Measurements from ENCODE around the gene IDNK.
A peak's percentile ranks its signal among the peaks of the same experiment; 100 is the strongest.
"Not testable (repeated sequence)": the region's sequence is repeated elsewhere in the genome, so short reads cannot be mapped to it uniquely, and the experiment has no call there.

Gene IDNK

DNA sequence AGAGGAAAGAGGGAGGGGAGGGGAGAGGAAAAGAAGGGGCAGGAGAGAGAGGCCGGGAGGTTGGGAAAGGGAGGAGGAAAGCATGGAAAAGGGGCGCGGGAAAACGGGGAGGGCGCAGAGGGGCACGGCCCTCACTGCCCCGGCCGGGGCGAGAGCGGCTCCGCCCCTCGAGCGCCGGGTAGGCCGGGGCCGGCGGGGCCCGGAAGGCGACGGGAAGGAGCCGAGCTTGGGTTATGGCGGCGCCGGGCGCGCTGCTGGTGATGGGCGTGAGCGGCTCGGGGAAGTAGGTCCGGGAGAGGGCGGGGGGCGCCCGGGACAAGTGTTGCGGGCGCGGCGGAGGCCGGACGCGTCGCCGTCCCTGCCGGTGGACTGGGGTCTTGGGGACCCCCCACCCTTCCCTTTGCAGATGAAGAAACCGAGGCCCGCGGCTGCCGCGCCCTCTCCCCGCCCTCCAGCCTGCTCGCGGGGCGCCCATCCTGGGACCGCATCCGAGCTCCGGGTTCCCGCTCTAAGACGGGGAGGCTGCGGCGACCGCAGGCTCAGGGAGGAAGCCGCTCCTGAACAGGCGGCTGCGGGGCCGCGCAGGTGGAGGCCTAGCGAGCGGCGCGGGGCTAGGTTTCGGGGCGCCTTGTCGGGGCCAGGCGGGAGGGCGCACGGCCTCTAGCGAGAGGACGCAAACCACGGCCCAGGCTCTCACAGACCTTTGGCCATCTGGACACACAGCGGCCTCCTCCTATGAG lies at the start of gene IDNK:
Gene IDNK (plus strand): TSS at position 205 of the 740 bp plus-strand sequence. CDS start 29 bp downstream, at position 234.
- peaks cover 13% of the 10 kb centered on the region for H3K4me1 ChIP-seq (ENCODE audit: control insufficient read depth, insufficient read depth, low read length)
- no peaks in the 10 kb centered on the region for H3K27me3 ChIP-seq (ENCODE audit: control insufficient read depth, insufficient read depth, low read length)
- H3K4me3 ChIP-seq (ENCODE audit: low read depth, low read length), result peak within 1 kb of the TSS; percentile 62
- H3K27ac ChIP-seq (ENCODE audit: low read depth, low read length), result peak within 1 kb of the TSS; percentile 35; the same call in 1 of the 2 replicates
- no peaks in the 10 kb centered on the region for H3K36me3 ChIP-seq (ENCODE audit: control insufficient read depth, insufficient read depth, low read length)
- no peaks in the 10 kb centered on the region for H3K9me3 ChIP-seq (ENCODE audit: control insufficient read depth, insufficient read depth, low read depth, low read length)
- peak within 1 kb of the TSS; percentile 82 for H3K9ac ChIP-seq (ENCODE audit: low read length)

DNA sequence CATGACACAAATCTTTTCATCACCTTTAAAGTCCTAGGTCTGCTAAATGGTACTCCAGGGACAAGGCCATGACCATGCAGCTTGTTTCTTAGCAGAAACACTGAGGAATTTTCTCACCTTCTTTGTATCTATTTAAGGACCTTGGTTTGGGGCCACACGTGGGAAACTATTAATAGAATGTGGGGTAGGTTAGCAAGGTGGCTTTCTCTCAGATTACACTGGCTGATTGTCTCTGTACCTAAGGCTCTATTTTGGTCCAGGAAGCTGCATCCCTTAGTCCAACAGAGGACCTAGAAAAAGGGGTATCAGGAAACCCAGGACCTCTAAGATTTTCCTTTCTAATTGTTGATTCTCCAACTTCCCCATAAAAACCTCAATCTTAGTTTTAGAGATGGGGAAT lies 48.5 kb upstream of the IDNK start:
- H3K4me1 ChIP-seq (ENCODE audit: control insufficient read depth, insufficient read depth, low read length), result no peaks in the 10 kb centered on the region
- no peaks in the 10 kb centered on the region for H3K27me3 ChIP-seq (ENCODE audit: control insufficient read depth, insufficient read depth, low read length)
- no peaks in the 10 kb centered on the region for H3K36me3 ChIP-seq (ENCODE audit: control insufficient read depth, insufficient read depth, low read length)
- no peak overlapping the region for H3K27ac ChIP-seq (ENCODE audit: low read depth, low read length)
- no peaks in the 10 kb centered on the region for H3K9me3 ChIP-seq (ENCODE audit: control insufficient read depth, insufficient read depth, low read depth, low read length)
- H3K9ac ChIP-seq (ENCODE audit: low read length), result no peak overlapping the region
- no peak overlapping the region for H3K4me3 ChIP-seq (ENCODE audit: low read depth, low read length)

DNA sequence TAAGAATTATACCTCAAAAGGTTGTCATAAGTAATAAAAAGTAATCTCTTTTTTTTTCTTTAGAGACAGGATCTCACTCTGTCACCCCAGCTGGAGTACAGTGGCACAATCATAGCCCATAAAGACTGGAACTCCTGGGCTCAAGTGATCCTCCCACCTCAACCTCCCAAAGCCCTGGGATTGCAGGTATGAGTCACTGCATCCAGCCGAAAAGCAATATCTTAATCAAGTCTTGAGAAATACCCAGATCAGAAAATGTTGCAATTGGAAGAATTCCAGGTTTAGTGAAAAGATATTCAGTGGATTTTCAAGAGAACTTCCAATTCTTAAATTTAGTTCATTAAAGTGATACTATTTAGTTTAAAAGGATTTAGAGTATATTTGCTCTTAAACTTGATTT lies 40.9 kb upstream of the IDNK start:
- Histone ChIP-seq H3K4me3 (ENCODE audit: low read depth, low read length) (no peak overlapping the region), H3K27me3 (ENCODE audit: control insufficient read depth, insufficient read depth, low read length) (no peaks in the 10 kb centered on the region), H3K9ac (ENCODE audit: low read length) (no peak overlapping the region), H3K36me3 (ENCODE audit: control insufficient read depth, insufficient read depth, low read length) (no peaks in the 10 kb centered on the region), H3K27ac (ENCODE audit: low read depth, low read length) (no peak overlapping the region), H3K9me3 (ENCODE audit: control insufficient read depth, insufficient read depth, low read depth, low read length) (no peaks in the 10 kb centered on the region), H3K4me1 (ENCODE audit: control insufficient read depth, insufficient read depth, low read length) (0 out of 2 replicates have a peak, but pooled peaks cover 2% of the 10 kb centered on the region)

DNA sequence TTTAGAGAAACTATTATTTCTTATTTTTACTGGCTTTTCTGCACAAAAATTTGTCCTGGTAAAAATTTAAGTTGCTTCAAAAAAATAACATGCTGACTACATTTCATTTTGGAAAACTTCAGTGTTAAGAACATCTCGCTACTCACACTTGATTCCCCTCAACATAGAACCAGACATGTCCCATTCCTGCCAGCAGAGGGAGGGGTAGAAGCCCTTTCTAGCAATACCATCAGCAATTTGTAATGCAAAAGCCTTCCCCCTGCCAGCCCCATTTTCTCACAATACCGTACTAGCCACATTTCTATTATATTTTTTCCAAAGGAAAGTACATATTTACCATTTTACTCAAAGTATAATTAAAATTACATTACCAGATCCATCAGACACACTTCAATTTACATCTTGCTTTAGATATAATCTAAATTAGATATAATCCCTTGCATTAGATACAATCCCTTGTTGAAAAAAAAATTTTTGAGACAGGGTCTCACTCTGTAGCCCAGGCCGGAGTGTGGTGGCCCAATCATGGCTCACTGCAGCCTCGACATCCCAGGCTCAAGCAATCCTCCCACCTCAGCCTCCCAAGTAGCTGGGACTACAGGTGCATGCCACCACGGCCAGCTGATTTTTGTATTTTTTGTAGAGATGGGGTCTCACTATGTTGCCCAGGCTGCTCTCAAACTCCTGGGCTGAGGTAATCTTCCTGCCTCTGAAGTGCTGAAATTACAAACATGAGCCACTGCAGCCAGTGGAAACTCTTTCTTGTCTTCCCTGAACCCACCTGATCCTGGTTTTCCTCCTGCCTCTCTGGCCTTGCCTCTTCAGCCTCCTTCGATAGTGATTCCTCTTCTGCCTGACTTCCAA lies 39.6 kb upstream of the IDNK start:
- Histone ChIP-seq H3K4me3 (ENCODE audit: low read depth, low read length) (no peak overlapping the region), H3K9me3 (ENCODE audit: control insufficient read depth, insufficient read depth, low read depth, low read length) (no peaks in the 10 kb centered on the region), H3K36me3 (ENCODE audit: control insufficient read depth, insufficient read depth, low read length) (no peaks in the 10 kb centered on the region), H3K9ac (ENCODE audit: low read length) (no peak overlapping the region), H3K4me1 (ENCODE audit: control insufficient read depth, insufficient read depth, low read length) (0 out of 2 replicates have a peak, but pooled peaks cover 2% of the 10 kb centered on the region), H3K27me3 (ENCODE audit: control insufficient read depth, insufficient read depth, low read length) (no peaks in the 10 kb centered on the region), H3K27ac (ENCODE audit: low read depth, low read length) (no peak overlapping the region)

DNA sequence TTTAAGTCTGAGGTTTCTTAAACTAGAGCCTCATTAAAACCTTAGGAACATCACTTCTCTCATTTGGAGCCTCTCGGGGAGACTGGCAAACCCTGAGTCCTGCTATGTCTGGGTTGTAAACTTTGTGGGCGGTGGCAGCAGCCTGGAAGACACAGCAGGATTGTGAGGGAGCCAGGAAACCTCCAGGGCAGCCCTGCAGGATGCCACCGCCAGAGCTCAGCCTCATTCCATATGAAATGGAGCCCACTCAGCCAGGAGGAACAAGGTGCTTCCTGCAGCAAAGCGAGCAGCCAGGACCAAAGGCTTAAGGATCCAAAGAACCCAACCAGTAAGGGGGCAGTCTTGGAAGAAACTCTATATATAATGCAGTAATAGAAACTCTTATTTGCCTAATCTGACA lies 37.9 kb upstream of the IDNK start:
- Histone ChIP-seq H3K9me3 (ENCODE audit: control insufficient read depth, insufficient read depth, low read depth, low read length) (no peaks in the 10 kb centered on the region), H3K27ac (ENCODE audit: low read depth, low read length) (no peak overlapping the region), H3K4me3 (ENCODE audit: low read depth, low read length) (no peak overlapping the region), H3K27me3 (ENCODE audit: control insufficient read depth, insufficient read depth, low read length) (no peaks in the 10 kb centered on the region), H3K9ac (ENCODE audit: low read length) (no peak overlapping the region), H3K36me3 (ENCODE audit: control insufficient read depth, insufficient read depth, low read length) (no peaks in the 10 kb centered on the region), H3K4me1 (ENCODE audit: control insufficient read depth, insufficient read depth, low read length) (0 out of 2 replicates have a peak, but pooled peaks cover 2% of the 10 kb centered on the region)

DNA sequence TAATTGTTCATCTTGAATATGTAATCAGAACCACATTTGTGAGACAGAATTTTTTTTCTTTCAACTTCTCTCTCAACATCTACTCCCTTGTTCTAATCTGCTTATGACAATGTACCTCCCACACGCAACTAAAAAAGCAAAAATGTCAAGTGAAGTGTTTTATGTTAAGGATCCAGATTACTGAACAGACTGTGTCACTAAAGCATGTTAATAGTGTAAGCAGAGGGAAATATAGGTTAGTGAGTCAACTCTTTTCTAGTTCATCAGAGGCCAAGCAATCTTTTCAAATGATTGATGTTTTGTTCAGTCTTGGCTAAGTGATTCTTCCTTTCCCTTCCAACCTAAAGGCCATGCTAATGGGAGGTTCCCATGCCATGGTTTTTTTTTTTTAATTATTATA lies 34.7 kb upstream of the IDNK start:
- no peaks in the 10 kb centered on the region for H3K9me3 ChIP-seq (ENCODE audit: control insufficient read depth, insufficient read depth, low read depth, low read length)
- H3K4me3 ChIP-seq (ENCODE audit: low read depth, low read length), result no peak overlapping the region
- H3K27ac ChIP-seq (ENCODE audit: low read depth, low read length), result no peak overlapping the region
- H3K36me3 ChIP-seq (ENCODE audit: control insufficient read depth, insufficient read depth, low read length), result no peaks in the 10 kb centered on the region
- 0 out of 2 replicates have a peak, but pooled peaks cover 2% of the 10 kb centered on the region for H3K4me1 ChIP-seq (ENCODE audit: control insufficient read depth, insufficient read depth, low read length)
- H3K27me3 ChIP-seq (ENCODE audit: control insufficient read depth, insufficient read depth, low read length), result no peaks in the 10 kb centered on the region
- no peak overlapping the region for H3K9ac ChIP-seq (ENCODE audit: low read length)

DNA sequence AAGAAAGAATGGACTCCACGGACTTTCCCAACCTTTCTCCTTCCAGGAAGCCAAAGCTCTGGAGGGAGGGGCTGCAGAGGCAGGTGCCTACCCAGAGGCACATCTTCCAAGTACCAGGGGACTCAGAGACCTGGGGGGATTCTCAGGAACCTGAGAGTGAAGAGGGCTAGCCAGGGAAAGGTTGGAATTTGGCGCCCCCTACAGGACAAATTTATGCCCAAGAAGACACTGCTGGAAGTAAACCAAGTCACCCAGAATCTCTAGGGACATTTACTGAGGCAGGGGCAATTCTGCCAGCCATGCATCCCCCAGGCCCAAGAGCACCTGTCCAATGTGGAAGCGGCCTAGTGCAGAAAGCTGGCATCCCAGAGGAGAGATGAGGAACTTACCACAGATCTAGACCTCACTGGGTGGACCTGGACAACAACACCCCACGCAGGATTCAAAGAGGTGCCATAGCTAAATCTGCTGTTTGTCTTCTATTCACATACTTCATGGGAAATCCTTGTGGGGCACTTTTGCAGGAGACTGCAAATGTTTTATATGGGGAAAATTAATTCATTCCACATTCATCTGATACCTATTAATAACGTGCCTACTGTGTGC lies 25.9 kb upstream of the IDNK start:
- Histone ChIP-seq H3K36me3 (ENCODE audit: control insufficient read depth, insufficient read depth, low read length) (no peaks in the 10 kb centered on the region), H3K27me3 (ENCODE audit: control insufficient read depth, insufficient read depth, low read length) (no peaks in the 10 kb centered on the region), H3K27ac (ENCODE audit: low read depth, low read length) (no peak overlapping the region), H3K9ac (ENCODE audit: low read length) (no peak overlapping the region), H3K9me3 (ENCODE audit: control insufficient read depth, insufficient read depth, low read depth, low read length) (no peaks in the 10 kb centered on the region), H3K4me1 (ENCODE audit: control insufficient read depth, insufficient read depth, low read length) (no peaks in the 10 kb centered on the region), H3K4me3 (ENCODE audit: low read depth, low read length) (no peak overlapping the region)

DNA sequence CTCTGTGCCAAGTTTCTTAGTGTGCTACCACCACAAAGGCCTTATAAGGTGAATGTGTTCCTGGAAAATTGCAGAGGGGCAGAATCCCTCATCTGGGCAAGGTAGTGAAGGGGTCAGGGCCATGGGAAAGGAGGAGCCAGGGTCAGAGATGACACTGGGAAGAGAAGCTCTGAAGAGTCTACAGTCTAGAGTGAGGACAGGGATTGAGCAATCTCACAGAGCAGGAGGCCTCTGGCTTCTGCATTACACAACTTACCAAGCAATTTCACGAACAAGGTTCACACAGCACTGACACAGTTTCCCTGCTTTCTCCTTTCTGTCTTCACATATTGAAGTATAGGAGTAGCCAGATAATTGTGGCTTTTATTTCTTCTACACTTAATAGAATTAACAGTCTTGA lies 24.5 kb upstream of the IDNK start:
- Histone ChIP-seq H3K36me3 (ENCODE audit: control insufficient read depth, insufficient read depth, low read length) (no peaks in the 10 kb centered on the region), H3K9ac (ENCODE audit: low read length) (no peak overlapping the region), H3K4me3 (ENCODE audit: low read depth, low read length) (no peak overlapping the region), H3K27ac (ENCODE audit: low read depth, low read length) (no peak overlapping the region), H3K9me3 (ENCODE audit: control insufficient read depth, insufficient read depth, low read depth, low read length) (no peaks in the 10 kb centered on the region), H3K4me1 (ENCODE audit: control insufficient read depth, insufficient read depth, low read length) (no peaks in the 10 kb centered on the region), H3K27me3 (ENCODE audit: control insufficient read depth, insufficient read depth, low read length) (no peaks in the 10 kb centered on the region)

DNA sequence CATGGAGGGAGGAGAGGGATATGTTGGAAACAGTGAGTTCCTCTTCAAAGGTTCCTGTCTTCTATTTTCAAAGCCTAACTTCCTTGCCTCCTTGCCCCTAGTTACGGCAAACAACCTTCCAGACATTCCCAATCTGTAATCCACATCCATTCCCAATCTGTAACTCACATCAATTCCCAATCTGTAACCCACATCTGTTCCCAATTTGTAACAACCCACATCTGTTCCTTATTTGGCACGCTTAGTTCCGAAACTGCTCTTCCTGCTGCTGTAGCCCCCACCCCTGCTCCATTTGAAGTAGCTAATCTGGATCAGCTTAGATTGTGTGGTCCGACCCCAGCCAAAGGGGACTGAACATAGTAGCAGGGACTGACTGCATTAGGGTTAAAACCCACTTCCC lies 23.9 kb upstream of the IDNK start:
- Histone ChIP-seq H3K4me1 (ENCODE audit: control insufficient read depth, insufficient read depth, low read length) (no peaks in the 10 kb centered on the region), H3K27me3 (ENCODE audit: control insufficient read depth, insufficient read depth, low read length) (no peaks in the 10 kb centered on the region), H3K4me3 (ENCODE audit: low read depth, low read length) (no peak overlapping the region), H3K9ac (ENCODE audit: low read length) (no peak overlapping the region), H3K9me3 (ENCODE audit: control insufficient read depth, insufficient read depth, low read depth, low read length) (no peaks in the 10 kb centered on the region), H3K36me3 (ENCODE audit: control insufficient read depth, insufficient read depth, low read length) (no peaks in the 10 kb centered on the region), H3K27ac (ENCODE audit: low read depth, low read length) (no peak overlapping the region)

DNA sequence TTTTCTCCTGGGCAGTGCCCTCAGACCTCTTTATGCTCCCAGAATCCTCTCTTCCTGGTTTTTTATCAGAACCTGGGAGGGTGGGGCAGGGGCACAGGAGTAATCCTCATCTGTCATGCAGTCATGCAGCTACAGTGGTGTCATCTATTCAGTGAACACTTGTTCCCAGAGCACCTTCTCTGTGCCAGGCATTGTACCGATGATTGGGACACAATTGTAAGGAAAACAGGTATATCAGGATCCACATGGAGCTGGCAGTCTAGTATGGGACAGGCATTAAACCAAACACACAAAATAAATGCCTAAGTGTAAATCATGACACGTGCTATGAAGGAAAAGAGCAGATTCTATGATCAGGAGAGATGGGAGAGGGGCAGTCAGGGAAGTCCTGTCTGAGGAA lies 21.5 kb upstream of the IDNK start:
- Histone ChIP-seq H3K4me3 (ENCODE audit: low read depth, low read length) (no peak overlapping the region), H3K4me1 (ENCODE audit: control insufficient read depth, insufficient read depth, low read length) (no peaks in the 10 kb centered on the region), H3K9ac (ENCODE audit: low read length) (no peak overlapping the region), H3K9me3 (ENCODE audit: control insufficient read depth, insufficient read depth, low read depth, low read length) (no peaks in the 10 kb centered on the region), H3K27ac (ENCODE audit: low read depth, low read length) (no peak overlapping the region), H3K36me3 (ENCODE audit: control insufficient read depth, insufficient read depth, low read length) (no peaks in the 10 kb centered on the region), H3K27me3 (ENCODE audit: control insufficient read depth, insufficient read depth, low read length) (no peaks in the 10 kb centered on the region)

DNA sequence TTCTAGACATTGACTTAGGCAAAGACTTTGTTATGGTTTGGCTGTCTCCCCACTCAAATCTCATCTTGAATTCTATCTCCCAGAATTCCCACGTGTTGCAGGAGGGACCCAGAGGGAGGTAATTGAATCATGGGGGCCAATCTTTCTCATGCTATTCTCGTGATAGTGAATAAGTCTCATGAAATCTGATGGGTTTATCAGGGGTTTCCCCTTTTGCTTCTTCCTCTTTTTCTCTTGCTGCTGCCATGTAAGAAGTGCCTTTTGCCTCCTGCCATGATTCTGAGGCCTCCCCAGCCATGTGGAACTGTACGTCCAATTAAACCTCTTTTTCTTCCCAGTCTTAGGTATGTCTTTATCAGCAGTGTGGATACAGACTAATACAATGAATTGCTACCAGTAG lies 15.3 kb upstream of the IDNK start:
- H3K4me3 ChIP-seq (ENCODE audit: low read depth, low read length); H3K27ac ChIP-seq (ENCODE audit: low read depth, low read length); H3K4me1 ChIP-seq (ENCODE audit: control insufficient read depth, insufficient read depth, low read length); H3K9ac ChIP-seq (ENCODE audit: low read length); H3K9me3 ChIP-seq (ENCODE audit: control insufficient read depth, insufficient read depth, low read depth, low read length); H3K36me3 ChIP-seq (ENCODE audit: control insufficient read depth, insufficient read depth, low read length); H3K27me3 ChIP-seq (ENCODE audit: control insufficient read depth, insufficient read depth, low read length): not testable (repeated sequence)

Measured in HUES6 (cell line).